ENCODE data around the gene RPLP1.
"Not testable (repeated sequence)": the region's sequence is repeated elsewhere in the genome, so short reads cannot be mapped to it uniquely, and the experiment has no call there.

Gene RPLP1

DNA sequence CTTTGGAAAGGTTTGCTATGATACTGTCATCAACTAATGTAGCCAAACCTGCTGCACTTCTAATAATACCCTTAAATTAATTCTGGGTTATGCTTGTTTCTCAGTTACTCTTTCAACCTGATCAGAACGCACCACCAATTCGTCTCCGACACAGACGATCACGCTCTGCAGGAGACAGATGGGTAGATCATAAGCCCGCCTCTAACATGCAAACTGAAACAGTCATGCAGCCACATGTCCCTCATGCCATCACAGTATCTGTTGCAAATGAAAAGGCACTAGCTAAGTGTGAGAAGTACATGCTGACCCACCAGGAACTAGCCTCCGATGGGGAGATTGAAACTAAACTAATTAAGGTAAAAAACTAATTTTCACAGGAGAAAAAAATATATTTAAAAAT lies 7.9 kb upstream of the RPLP1 start:
- Histone ChIP-seq H3K9me3 (ENCODE audit: control insufficient read depth, low read length) (no peaks in the 10 kb centered on the region), H3K27me3 (ENCODE audit: control insufficient read depth, insufficient read depth, low read length) (no peaks in the 10 kb centered on the region), H3K36me3 (ENCODE audit: control insufficient read depth, insufficient read depth, low read length) (no peaks in the 10 kb centered on the region), H3K4me1 (ENCODE audit: control insufficient read depth, insufficient read depth, low read length) (no peaks in the 10 kb centered on the region), H3K9ac (ENCODE audit: low read length) (no peak overlapping the region), H3K4me3 (ENCODE audit: low read length) (no peak overlapping the region)

- peaks cover 3% of the 10 kb centered on the region for H3K4me1 ChIP-seq (ENCODE audit: control insufficient read depth, insufficient read depth, low read length)
- no peak overlapping the region for H3K9ac ChIP-seq (ENCODE audit: low read length)
- no peak overlapping the region for H3K4me3 ChIP-seq (ENCODE audit: low read length)
- H3K27me3 ChIP-seq (ENCODE audit: control insufficient read depth, insufficient read depth, low read length) = no peaks in the 10 kb centered on the region
- H3K36me3 ChIP-seq (ENCODE audit: control insufficient read depth, insufficient read depth, low read length) = no peaks in the 10 kb centered on the region
- no peaks in the 10 kb centered on the region for H3K9me3 ChIP-seq (ENCODE audit: control insufficient read depth, low read length)
Observed at GRCh38 chr15:69446953-69447352, 5.7 kb upstream of the RPLP1 start.

DNA sequence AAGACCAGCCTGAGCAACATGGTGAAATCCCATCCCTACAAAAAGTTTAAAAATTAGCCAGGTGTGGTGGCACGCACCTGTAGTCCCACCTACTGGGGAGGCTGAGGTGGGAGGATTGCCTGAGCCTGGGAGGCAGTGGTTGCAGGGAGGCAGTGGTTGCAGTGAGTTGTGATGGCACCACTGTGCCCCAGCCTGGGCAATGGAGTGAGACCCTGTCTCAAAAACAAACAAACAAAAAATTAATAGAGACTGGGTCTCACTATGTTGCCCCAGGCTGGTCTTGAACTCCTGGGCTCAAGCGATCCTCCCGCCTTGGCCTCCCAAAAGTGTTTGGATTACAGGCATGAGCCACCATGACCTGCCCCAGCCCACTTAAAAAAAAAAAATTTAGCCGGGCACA lies 2.4 kb upstream of the RPLP1 start:
- H3K9me3 ChIP-seq (ENCODE audit: control insufficient read depth, low read length); H3K36me3 ChIP-seq (ENCODE audit: control insufficient read depth, insufficient read depth, low read length); H3K9ac ChIP-seq (ENCODE audit: low read length); H3K4me3 ChIP-seq (ENCODE audit: low read length); H3K27me3 ChIP-seq (ENCODE audit: control insufficient read depth, insufficient read depth, low read length): not testable (repeated sequence)
- peaks cover 17% of the 10 kb centered on the region for H3K4me1 ChIP-seq (ENCODE audit: control insufficient read depth, insufficient read depth, low read length)

DNA sequence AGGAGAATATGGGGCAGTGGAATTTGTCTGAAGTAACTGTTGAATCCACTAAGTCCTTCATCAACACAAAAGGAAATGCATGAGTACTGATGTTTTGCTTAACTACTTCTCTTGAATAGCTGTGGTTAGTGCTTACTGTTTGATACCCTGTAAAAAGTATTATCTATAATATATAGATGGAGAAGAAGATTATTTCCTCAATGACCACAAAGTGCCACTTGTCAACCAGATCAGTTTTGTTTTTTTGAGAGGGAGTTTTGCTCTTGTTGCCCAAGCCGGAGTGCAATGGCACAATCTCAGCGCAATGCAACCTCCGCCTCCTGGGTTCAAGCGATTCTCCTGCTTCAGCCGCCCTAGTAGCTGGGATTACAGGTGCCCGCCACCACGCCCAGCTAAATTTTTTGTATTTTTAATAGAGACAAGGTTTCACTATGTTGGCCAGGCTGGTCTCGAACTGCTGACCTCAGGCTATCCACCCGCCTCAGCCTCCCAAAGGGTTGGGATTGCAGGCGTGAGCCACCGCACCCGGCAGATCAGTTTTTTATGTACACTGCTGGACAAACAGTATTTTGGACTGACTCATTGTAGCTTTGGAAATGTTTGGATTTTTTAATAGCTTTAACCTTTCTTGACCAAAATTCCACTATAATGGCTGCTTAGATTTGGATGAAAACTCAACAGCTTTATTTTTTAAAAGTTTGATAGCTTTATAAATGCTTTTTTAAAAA lies 1.5 kb upstream of the RPLP1 start:
- Histone ChIP-seq H3K4me3 (ENCODE audit: low read length) (no peak overlapping the region), H3K9ac (ENCODE audit: low read length) (no peak overlapping the region), H3K4me1 (ENCODE audit: control insufficient read depth, insufficient read depth, low read length) (peaks cover 17% of the 10 kb centered on the region), H3K27me3 (ENCODE audit: control insufficient read depth, insufficient read depth, low read length) (no peaks in the 10 kb centered on the region), H3K36me3 (ENCODE audit: control insufficient read depth, insufficient read depth, low read length) (no peaks in the 10 kb centered on the region), H3K9me3 (ENCODE audit: control insufficient read depth, low read length) (no peaks in the 10 kb centered on the region)

- no peaks in the 10 kb centered on the region for H3K9me3 ChIP-seq (ENCODE audit: control insufficient read depth, low read length)
- no peaks in the 10 kb centered on the region for H3K27me3 ChIP-seq (ENCODE audit: control insufficient read depth, insufficient read depth, low read length)
- peak overlapping the region; percentile 81 for H3K9ac ChIP-seq (ENCODE audit: low read length)
- peaks cover 17% of the 10 kb centered on the region for H3K4me1 ChIP-seq (ENCODE audit: control insufficient read depth, insufficient read depth, low read length)
- H3K36me3 ChIP-seq (ENCODE audit: control insufficient read depth, insufficient read depth, low read length) = no peaks in the 10 kb centered on the region
- H3K4me3 ChIP-seq (ENCODE audit: low read length) = peak overlapping the region; percentile 84
Observed at GRCh38 chr15:69451951-69452691, 497 bp upstream of the RPLP1 start.

- H3K36me3 ChIP-seq (ENCODE audit: control insufficient read depth, insufficient read depth, low read length) = no peaks in the 10 kb centered on the region
- no peak overlapping the region for H3K4me3 ChIP-seq (ENCODE audit: low read length)
- no peak overlapping the region for H3K9ac ChIP-seq (ENCODE audit: low read length)
- H3K4me1 ChIP-seq (ENCODE audit: control insufficient read depth, insufficient read depth, low read length) = peaks cover 17% of the 10 kb centered on the region
- no peaks in the 10 kb centered on the region for H3K27me3 ChIP-seq (ENCODE audit: control insufficient read depth, insufficient read depth, low read length)
- H3K9me3 ChIP-seq (ENCODE audit: control insufficient read depth, low read length) = no peaks in the 10 kb centered on the region
Observed at GRCh38 chr15:69454953-69455352, 2.3 kb downstream of the RPLP1 start.

DNA sequence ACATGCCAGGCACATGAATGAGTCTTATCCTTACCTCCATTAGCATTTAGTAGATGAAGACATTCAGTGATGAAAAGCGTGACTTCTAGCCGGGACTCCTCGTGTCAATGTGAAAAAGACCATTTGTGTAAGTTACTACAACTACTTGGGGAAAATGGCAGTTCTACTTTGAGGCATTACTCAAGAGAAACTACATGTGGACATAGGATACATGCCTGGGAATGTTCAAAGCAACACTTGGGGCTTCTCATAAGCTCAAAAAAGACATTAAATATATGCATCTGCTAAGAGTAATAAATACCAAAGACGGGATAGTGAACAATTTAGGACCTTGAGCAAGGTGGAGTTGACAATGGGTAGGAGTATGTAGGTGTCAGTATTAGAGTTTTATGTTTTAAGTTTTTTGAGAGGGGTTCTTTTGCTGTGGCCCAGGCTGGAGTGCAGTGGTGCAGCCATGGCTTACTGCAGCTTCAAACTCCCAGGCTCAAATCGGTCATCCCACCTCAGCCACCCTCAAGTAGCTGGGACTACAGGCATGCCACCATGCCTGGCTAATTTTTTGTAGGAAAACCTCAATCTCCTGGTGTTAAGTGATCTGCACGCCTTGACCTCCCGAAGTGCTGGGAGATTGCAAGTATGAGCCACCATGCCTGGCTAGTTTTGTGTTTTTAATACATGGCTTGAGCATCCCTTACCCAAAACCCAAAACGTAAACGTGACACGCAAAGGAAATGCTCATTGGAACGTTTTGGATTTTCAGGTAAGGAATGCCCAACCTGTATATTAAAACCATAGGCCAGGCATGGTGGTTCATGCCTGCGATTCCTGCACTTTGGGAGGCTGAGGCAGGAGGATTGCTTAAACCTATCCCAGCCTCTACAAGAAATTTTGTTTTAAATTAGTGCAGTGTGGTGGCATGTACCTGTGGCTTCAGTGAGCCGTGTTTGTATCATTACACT lies 3.9 kb downstream of the RPLP1 start:
- no peak overlapping the region for H3K4me3 ChIP-seq (ENCODE audit: low read length)
- H3K27me3 ChIP-seq (ENCODE audit: control insufficient read depth, insufficient read depth, low read length) = no peaks in the 10 kb centered on the region
- no peaks in the 10 kb centered on the region for H3K36me3 ChIP-seq (ENCODE audit: control insufficient read depth, insufficient read depth, low read length)
- peaks cover 17% of the 10 kb centered on the region for H3K4me1 ChIP-seq (ENCODE audit: control insufficient read depth, insufficient read depth, low read length)
- H3K9ac ChIP-seq (ENCODE audit: low read length) = no peak overlapping the region
- no peaks in the 10 kb centered on the region for H3K9me3 ChIP-seq (ENCODE audit: control insufficient read depth, low read length)

DNA sequence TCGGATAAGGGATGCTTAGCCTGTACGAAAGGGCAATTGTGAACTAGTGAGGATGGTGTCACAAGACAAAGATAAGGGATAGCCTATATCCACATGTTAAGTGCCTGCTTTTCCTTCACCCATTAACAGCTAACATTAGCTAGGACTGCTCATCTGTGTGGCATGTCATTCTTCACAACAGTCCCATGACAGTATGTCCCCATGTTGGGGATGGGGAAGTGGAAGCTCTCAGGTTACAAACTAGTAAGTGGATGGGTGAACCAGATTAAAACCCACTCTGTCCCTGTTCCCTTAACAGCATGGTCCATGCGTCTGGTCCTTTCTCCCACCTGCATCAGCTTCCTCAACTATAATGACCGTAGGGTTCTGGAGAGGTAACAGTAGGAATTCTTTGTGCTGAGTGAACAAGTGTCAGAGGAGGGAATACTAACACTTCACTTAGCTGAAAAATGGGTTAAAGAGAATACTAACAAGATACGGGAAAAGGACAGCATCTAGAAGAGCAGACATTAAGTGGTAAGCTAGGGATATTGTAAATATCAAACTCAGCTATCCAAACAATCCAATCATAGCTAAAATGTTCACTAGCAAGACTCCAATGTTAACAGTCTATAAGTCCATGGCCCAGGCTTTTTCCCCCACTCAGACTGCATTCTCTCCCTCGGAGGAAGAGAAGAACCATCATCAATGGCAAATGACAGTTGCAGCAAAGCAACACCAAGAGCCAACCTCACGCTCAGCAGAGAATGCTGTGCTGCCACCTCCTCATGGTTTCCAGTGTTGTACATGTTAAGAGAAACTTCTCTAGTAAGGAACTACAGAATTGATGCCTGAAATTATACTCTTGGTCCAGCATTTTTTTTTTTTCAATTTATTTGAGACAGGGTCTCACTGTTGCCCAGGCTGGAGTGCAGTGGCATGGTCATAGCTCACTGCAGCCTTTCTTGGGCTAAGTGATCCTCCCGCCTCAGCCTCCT lies 5.0 kb downstream of the RPLP1 start:
- Histone ChIP-seq H3K9me3 (ENCODE audit: control insufficient read depth, low read length) (no peaks in the 10 kb centered on the region), H3K4me3 (ENCODE audit: low read length) (no peak overlapping the region), H3K27me3 (ENCODE audit: control insufficient read depth, insufficient read depth, low read length) (no peaks in the 10 kb centered on the region), H3K4me1 (ENCODE audit: control insufficient read depth, insufficient read depth, low read length) (peaks cover 18% of the 10 kb centered on the region), H3K36me3 (ENCODE audit: control insufficient read depth, insufficient read depth, low read length) (no peaks in the 10 kb centered on the region), H3K9ac (ENCODE audit: low read length) (no peak overlapping the region)

- peaks cover 23% of the 10 kb centered on the region for H3K4me1 ChIP-seq (ENCODE audit: control insufficient read depth, insufficient read depth, low read length)
Observed at GRCh38 chr15:69459066-69459465, 6.4 kb downstream of the RPLP1 start.

GRCh38 chr15:69460481-69460880 lies 7.9 kb downstream of the RPLP1 start:
- Histone ChIP-seq H3K9ac (ENCODE audit: low read length) (no peak overlapping the region), H3K4me1 (ENCODE audit: control insufficient read depth, insufficient read depth, low read length) (peaks cover 13% of the 10 kb centered on the region), H3K4me3 (ENCODE audit: low read length) (no peak overlapping the region), H3K27me3 (ENCODE audit: control insufficient read depth, insufficient read depth, low read length) (no peaks in the 10 kb centered on the region), H3K9me3 (ENCODE audit: control insufficient read depth, low read length) (no peaks in the 10 kb centered on the region), H3K36me3 (ENCODE audit: control insufficient read depth, insufficient read depth, low read length) (no peaks in the 10 kb centered on the region)

More at GRCh38 chr15:69459066-69459465, 6.4 kb downstream of the RPLP1 start:
- Histone ChIP-seq H3K27me3 (ENCODE audit: control insufficient read depth, insufficient read depth, low read length) (no peaks in the 10 kb centered on the region), H3K36me3 (ENCODE audit: control insufficient read depth, insufficient read depth, low read length) (no peaks in the 10 kb centered on the region), H3K9me3 (ENCODE audit: control insufficient read depth, low read length) (no peaks in the 10 kb centered on the region), H3K4me3 (ENCODE audit: low read length) (no peak overlapping the region), H3K9ac (ENCODE audit: low read length) (no peak overlapping the region)

DNA sequence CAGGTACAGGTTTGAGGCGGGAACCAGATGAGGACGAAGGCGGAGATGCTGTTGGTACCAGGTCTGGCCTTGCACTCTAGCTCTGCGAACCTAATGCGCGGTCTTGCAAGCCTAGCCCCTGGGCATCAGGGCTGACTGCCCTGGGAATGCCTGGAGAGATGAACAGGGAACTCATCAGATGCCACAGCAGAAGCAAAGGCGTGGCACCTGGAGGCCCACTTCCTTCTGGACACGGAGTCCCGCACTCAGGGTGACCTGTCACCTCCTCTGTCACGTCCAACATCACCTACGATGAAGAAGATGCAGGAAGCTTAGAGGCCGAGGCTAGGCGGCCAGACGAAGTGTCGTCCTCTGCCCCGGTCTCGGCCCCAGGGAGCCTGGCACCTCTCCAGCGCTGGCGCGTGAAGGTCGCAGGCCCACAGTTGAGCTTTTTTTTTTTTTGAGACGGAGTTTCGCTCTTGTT lies 9.4 kb downstream of the RPLP1 start:
- Histone ChIP-seq H3K9ac (ENCODE audit: low read length) (peak overlapping the region; percentile 88), H3K4me3 (ENCODE audit: low read length) (peak overlapping the region; percentile 75), H3K4me1 (ENCODE audit: control insufficient read depth, insufficient read depth, low read length) (peaks cover 26% of the 10 kb centered on the region), H3K36me3 (ENCODE audit: control insufficient read depth, insufficient read depth, low read length) (no peaks in the 10 kb centered on the region), H3K27me3 (ENCODE audit: control insufficient read depth, insufficient read depth, low read length) (no peaks in the 10 kb centered on the region), H3K9me3 (ENCODE audit: control insufficient read depth, low read length) (no peaks in the 10 kb centered on the region)
